HEK293T (cell line): ENCODE data around the gene KRT16.
"Not testable (repeated sequence)": the region's sequence is repeated elsewhere in the genome, so short reads cannot be mapped to it uniquely, and the experiment has no call there.

Experiments
- CTCF ChIA-PET: fragments of 350-600 bp; formaldehyde crosslinking; extraction: SDS; loops from one replicate; lab custom pipeline; 2021; ENCODE audit warnings: antibody characterized with exemption, inconsistent platforms; lab: Yijun Ruan, JAX
- POLR2A ChIA-PET: fragments of 350-600 bp; formaldehyde crosslinking; extraction: SDS; loops from one replicate; lab custom pipeline; 2020; ENCODE audit warnings: antibody characterized with exemption, inconsistent platforms; lab: Yijun Ruan, JAX
- DNase-seq: peaks from one replicate; pipeline ENCODE4 v3.0.0; 2012; ENCODE audit warnings: mixed read lengths; ENCODE audit errors: extremely low spot score
- ARNT ChIP-seq: fragments of 450-650 bp; IDR thresholded peaks from 2 replicates; pipeline ENCODE4 v1.6.1; 2017; ENCODE audit warnings: mild to moderate bottlenecking
- BHLHE40 ChIP-seq: fragments of 450-650 bp; IDR thresholded peaks from 2 replicates; pipeline ENCODE4 v1.6.1; 2016; ENCODE audit warnings: mild to moderate bottlenecking, moderate library complexity, borderline replicate concordance
- CTBP1 ChIP-seq: fragments of 450-650 bp; IDR thresholded peaks from 2 replicates; pipeline ENCODE4 v1.6.1; 2016; ENCODE audit warnings: borderline replicate concordance
- ELF4 ChIP-seq: fragments of 450-650 bp; IDR thresholded peaks from 2 replicates; pipeline ENCODE4 v1.6.1; 2017; ENCODE audit warnings: antibody characterized with exemption
- FOXA1 ChIP-seq: fragments of 450-650 bp; IDR thresholded peaks from 2 replicates; pipeline ENCODE4 v1.6.1; 2016; ENCODE audit warnings: mild to moderate bottlenecking
- FOXK2 ChIP-seq: fragments of 450-650 bp; IDR thresholded peaks from 2 replicates; pipeline ENCODE4 v1.6.1; 2016; ENCODE audit warnings: mild to moderate bottlenecking
- FOXM1 ChIP-seq: fragments of 450-650 bp; IDR thresholded peaks from 2 replicates; pipeline ENCODE4 v1.6.1; 2017; ENCODE audit warnings: mild to moderate bottlenecking, borderline replicate concordance
- HDGF ChIP-seq: fragments of 450-650 bp; IDR thresholded peaks from 2 replicates; pipeline ENCODE4 v1.6.1; 2017; ENCODE audit warnings: antibody characterized with exemption, borderline replicate concordance
- L3MBTL2 ChIP-seq: fragments of 450-650 bp; conservative IDR thresholded peaks from 2 replicates; pipeline ENCODE4 v1.6.1; 2016; ENCODE audit warnings: mild to moderate bottlenecking
- LEF1 ChIP-seq: fragments of 450-650 bp; IDR thresholded peaks from 2 replicates; pipeline ENCODE4 v1.6.1; 2017; ENCODE audit warnings: mild to moderate bottlenecking, borderline replicate concordance
- NFRKB ChIP-seq: fragments of 450-650 bp; IDR thresholded peaks from 2 replicates; pipeline ENCODE4 v1.6.1; 2016; ENCODE audit warnings: mild to moderate bottlenecking, moderate library complexity
- SP1 ChIP-seq: fragments of 450-650 bp; IDR thresholded peaks from 2 replicates; pipeline ENCODE4 v1.6.1; 2017
- SUZ12 ChIP-seq: fragments of 450-650 bp; IDR thresholded peaks from 2 replicates; pipeline ENCODE4 v1.6.1; 2016; ENCODE audit warnings: mild to moderate bottlenecking
- TARDBP ChIP-seq: fragments of 450-650 bp; IDR thresholded peaks from 2 replicates; pipeline ENCODE4 v1.6.1; 2016
- ZNF384 ChIP-seq: fragments of 450-650 bp; IDR thresholded peaks from 2 replicates; pipeline ENCODE4 v1.6.1; 2016
- TF ChIP-seq, protein P1 (sequence below): fragments of 450-650 bp; IDR thresholded peaks from 2 replicates; pipeline ENCODE4 v1.6.1; 2016

KRT16 gene

GRCh38 chr17:41613277-41614082 lies 913 bp upstream of the KRT16 start:
- POLR2A ChIA-PET = no interaction called here
- TF ChIP-seq SP1 (no peak), NFRKB (no peak), ZNF384 (no peak), L3MBTL2 (no peak), FOXM1 (no peak), CTBP1 (no peak), FOXA1 (no peak), SUZ12 (no peak), FOXK2 (no peak), ELF4 (no peak), TARDBP (no peak), LEF1 (no peak), HDGF (no peak), ARNT (no peak), BHLHE40 (no peak)
- TF ChIP-seq, protein P1, sequence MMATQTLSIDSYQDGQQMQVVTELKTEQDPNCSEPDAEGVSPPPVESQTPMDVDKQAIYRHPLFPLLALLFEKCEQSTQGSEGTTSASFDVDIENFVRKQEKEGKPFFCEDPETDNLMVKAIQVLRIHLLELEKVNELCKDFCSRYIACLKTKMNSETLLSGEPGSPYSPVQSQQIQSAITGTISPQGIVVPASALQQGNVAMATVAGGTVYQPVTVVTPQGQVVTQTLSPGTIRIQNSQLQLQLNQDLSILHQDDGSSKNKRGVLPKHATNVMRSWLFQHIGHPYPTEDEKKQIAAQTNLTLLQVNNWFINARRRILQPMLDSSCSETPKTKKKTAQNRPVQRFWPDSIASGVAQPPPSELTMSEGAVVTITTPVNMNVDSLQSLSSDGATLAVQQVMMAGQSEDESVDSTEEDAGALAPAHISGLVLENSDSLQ = no peak
- no peak for DNase-seq
- CTCF ChIA-PET = no interaction called here

- ChIA-PET CTCF (no interaction called here), POLR2A (no interaction called here)
- DNase-seq = no peak
- TF ChIP-seq CTBP1 (no peak), NFRKB (no peak), SUZ12 (no peak), SP1 (no peak), BHLHE40 (no peak), FOXK2 (no peak), HDGF (no peak), ARNT (no peak), TARDBP (no peak), ZNF384 (no peak), FOXA1 (no peak)
- TF ChIP-seq, protein P1 = no peak
Observed at GRCh38 chr17:41610965-41611640, 1.5 kb downstream of the KRT16 start.

DNA sequence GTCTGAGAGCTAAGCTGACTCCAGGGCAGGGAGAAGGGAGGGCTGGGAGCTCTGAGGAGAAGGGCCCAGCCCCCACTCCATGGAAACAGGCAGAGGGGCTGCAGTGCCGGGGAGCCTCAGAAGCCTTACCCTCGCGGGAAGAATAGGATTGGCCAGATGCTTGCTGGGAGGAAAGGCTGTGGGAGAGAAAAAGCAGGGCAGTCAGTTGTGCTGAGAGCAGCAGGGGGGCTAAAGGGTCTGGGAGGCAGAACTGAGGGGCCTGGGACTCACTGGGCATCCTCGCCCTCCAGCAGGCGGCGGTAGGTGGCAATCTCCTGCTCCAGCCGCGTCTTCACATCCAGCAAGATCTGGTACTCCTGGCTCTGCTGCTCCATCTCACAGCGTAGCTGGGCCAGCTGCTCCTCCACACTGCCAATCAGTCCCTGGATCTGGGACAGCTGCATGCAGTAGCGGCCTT lies 2.5 kb downstream of the KRT16 start:
- CTCF ChIA-PET = interaction anchor here (0.6 to 1.0 kb wide), 4 partner anchors 24 to 53 kb away, joined by 3 to 4 read pairs (median 3); no protein-coding TSS in a partner anchor
- POLR2A ChIA-PET, DNase-seq: not testable (repeated sequence)

GRCh38 chr17:41606930-41607329 lies 5.6 kb downstream of the KRT16 start:
- DNase-seq, POLR2A ChIA-PET: not testable (repeated sequence)
- CTCF ChIA-PET = interaction anchor here (0.7 kb wide), 1 partner anchor 58 kb away, joined by 3 read pairs; no protein-coding TSS in a partner anchor

GRCh38 chr17:41602524-41602923 lies 10.0 kb downstream of the KRT16 start:
- CTCF ChIA-PET = interaction anchor here (1.1 to 1.2 kb wide), 2 partner anchors 53 to 60 kb away, joined by 3 to 6 read pairs; no protein-coding TSS in a partner anchor

GRCh38 chr17:41600318-41600717 lies 12.2 kb downstream of the KRT16 start:
- CTCF ChIA-PET = no interaction called here
- TF ChIP-seq SP1 = no peak
- TF ChIP-seq, protein P1 = no peak
- no peak for TF ChIP-seq TARDBP
- no peak for TF ChIP-seq ZNF384
- no peak for TF ChIP-seq ELF4
- TF ChIP-seq HDGF = no peak
- POLR2A ChIA-PET = no interaction called here

More at GRCh38 chr17:41602524-41602923, 10.0 kb downstream of the KRT16 start:
- POLR2A ChIA-PET = interaction anchor here (0.9 kb wide), 1 partner anchor 85 kb away, joined by 4 read pairs; no protein-coding TSS in a partner anchor
- DNase-seq = no peak
- TF ChIP-seq ZNF384 (no peak), FOXA1 (no peak)

More at GRCh38 chr17:41600318-41600717, 12.2 kb downstream of the KRT16 start:
- DNase-seq = no peak
